COLO668 (cell line): ENCODE results near the gene PRPF4.

Experiments used
- DNase-seq: peaks from one replicate; lab custom pipeline; 2025; ENCODE audit not compliant: unreplicated experiment; lab: John Stamatoyannopoulos, UW

The PRPF4 gene

DNA sequence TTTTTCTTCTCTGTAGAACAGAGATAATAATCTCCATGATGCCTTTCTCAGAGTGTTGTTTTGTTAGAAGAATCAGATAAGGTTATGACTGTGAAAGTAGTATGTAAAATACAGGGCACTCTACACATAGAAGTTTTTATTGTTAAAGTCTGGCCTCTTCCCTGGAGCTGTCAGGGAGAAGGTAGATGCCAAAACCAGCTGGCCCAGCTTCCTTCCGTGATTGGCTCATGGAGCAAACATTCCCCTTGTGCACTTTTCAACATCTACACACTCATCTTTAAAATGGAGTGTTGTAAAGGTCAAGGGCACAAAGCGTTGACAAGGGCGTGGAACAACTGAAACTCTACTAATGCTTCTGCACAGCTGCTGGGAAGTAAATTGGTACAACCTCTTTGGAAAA, 35.1 kb downstream of the PRPF4 start:
- no peak for DNase-seq

DNA sequence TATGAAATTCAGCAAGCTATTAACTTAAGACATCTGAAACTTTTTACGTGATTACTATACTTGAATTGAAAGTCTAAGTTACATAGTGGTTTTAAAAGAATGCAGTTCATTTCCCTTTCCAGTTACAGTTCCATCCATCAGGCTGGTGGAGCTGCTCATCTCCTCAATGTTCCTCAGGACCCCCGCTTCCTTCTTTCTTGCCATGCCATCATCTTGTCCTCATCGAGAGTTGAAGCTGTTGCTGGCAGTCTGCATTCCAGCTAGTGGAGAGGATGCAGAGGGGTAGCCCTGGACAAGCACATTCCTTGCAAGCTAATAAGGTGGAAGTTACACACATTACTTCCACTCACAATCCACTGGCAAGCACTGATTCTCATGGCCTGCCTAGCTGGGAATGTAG, 36.5 kb downstream of the PRPF4 start:
- DNase-seq = no peak

DNA sequence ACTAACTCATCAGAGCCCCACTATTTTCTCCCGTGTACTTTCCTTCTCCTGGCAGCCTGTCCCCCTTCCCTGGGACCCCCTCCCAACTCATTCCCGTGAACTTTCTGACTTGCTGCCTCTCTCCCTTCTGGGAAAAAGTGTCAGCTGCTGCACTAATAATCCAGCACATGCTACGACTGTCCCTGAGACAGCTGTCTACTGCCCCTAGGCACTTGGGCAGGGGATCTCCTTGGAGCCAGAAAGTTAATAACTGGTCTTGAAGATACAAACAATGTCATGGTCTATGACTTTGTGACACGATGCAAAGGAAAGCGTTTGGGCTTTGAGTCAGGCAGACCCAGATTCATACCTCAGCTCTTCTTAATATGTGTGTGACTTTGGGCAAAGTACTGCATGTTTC, 37.8 kb downstream of the PRPF4 start:
- no peak for DNase-seq

DNA sequence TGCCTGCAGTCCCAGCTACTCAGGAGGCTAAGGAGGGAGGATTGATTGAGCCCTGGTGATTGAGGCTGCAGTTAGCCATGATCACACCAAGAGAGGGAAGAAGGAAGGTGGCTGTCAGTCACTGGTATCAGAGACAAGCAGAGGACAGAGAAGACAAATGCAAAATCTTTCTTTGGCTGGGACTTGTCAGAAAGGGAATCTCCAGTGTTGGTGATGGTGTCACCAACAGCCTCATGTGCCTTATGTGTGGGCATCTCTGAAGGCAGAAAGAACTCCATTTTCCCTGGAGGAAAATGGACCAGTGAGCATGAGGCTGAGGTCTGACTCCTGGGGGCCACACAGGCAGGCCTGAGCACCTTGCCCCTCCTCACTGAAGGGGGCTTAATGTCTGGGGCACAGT, 39.8 kb downstream of the PRPF4 start:
- no peak for DNase-seq

DNA sequence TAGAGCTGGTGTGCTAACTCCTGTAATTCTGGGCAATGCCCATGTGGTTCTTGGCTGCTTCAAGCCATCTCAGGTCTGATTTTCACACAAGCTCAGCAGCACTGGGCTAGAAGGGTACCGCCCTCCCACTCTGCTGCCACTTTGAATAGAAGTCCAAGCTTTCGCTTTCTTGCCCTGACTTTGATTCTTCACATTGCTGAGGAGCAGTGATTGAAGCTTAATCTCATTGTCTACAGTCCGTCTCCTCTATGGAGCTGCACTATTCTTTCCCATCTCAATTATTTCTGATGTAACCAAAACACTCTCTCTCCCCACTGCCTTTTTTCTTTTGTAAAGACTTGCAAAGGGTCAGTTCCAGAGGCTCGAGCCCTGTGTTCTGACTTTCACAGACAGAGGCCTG, 40.6 kb downstream of the PRPF4 start:
- no peak for DNase-seq

DNA sequence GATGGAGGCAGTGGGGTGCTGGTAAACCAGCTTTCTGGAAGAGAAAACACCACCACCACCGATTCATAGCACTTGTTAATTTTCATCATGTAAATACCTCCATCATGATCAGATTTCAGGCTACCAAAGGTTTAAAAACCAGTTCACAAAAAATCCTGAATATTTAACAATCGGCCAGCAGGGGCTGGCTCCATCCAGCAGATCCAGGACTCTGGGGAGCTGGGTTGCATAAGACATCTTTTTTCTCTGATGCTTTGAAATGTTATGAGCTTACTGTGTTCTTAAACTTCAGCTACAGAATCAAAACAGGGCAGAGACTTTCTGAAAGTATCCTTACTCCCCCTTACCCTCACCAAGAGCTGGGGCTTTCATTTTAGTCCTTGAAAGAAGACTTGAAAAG, 42.3 kb downstream of the PRPF4 start:
- no peak for DNase-seq

DNA sequence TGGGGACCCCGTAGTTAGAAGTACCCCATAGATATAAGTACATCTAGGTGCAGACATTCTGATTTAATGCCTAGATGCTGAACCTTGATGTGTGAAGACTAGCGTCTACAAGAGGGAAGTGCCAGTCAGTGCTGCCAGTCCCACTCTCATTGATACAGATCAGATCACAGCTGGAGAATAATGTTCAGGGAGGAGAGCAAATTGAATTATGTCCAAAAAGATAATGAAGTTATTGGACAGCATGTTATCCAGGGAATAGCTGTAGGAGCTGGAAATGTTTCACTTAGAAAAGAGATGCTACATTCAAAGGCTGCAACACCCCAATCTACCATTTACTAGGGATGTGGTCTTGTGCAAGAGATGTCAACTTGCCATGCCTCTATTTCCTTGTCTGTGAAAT, 43.6 kb downstream of the PRPF4 start:
- no peak for DNase-seq

DNA sequence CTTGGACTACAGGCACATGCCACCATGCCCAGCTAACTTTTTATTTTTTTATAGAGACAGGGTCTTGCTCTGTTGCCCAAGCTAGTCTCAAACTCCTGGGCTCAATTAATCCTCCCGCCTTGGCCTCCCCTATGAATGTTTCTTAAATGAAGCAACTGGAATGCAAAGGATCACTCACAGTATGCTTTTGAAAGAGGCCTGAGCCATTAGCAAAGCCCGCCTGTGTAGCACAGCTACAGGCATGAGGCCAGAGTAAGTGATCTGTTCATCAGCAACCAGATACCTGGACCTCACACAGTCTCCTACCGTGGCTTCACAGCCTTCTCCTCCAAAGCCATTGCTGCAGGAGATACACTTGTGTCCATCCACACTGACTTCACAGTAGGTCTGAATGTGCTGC, 44.6 kb downstream of the PRPF4 start:
- DNase-seq = no peak

DNA sequence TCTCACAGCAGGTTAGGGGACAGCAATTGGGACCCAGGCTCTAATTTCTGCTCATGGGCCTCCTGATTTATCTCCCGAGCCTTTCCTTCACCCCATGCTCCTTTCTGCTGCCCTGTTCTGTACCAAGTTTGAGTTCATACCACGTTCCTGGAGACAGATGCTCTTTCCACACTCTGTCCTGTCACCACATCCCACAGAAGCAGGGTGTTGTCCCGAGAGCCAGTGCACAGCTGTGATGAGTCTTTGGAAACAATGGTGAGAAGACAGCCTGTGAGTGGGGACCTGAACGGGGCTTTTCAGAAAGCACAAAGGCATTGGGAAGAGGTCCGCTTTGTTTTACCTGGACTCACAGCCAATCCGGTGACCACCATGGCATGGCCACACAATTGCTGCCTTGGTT, 47.2 kb downstream of the PRPF4 start:
- DNase-seq = no peak

DNA sequence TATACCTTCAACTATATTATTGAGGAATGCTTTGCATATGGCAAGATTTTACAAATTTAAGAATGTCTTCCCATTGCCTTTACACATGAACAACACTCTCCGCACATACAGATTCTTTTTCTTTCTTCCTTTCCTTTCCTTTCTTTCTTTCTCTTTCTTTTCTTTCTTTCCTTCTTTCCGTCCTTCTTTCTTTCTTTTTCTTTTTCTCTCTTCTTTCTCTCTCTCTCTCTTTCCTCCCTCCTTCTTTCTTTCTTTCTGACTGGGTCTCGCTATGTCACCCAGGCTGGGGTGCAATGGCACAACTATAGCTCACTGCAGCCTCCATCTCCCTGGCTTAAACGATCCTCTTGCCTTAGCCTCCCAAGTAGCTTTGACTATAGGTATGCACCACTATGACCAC, 50.8 kb downstream of the PRPF4 start:
- DNase-seq = no peak

DNA sequence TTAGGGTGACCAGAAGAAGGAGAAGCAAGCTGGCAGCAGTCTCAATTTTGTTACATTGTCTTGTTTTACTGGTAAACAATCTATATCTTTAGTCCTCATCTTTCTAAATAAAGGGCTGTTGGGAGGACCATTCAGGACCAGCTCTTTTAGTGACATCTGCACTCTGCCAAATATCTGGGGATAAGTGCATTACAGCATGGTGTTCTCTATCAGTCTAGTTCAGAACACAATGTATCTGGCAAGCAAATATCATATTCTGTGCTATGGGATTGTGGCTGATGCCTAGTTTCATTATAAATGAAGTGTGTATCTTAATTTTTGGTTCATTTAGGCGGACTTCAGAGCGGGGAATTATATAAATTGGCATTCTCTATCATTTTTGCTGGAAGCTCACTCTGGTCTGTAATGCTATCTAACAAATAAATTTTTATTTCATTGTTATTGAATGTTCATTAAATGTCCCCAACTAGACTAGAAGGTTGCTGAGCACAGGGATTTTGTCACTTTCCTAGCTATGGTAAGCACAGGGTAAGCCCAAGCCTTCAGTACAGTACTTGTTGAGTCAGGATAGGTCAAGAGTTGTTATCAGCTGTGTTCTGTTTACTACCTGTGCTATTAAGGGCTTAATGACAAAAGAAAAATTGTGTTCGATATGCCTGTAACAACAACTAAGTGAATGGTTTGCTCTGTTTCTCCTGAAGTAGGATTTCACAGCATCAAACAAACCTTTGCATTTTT, 52.8 kb downstream of the PRPF4 start:
- DNase-seq = no peak

DNA sequence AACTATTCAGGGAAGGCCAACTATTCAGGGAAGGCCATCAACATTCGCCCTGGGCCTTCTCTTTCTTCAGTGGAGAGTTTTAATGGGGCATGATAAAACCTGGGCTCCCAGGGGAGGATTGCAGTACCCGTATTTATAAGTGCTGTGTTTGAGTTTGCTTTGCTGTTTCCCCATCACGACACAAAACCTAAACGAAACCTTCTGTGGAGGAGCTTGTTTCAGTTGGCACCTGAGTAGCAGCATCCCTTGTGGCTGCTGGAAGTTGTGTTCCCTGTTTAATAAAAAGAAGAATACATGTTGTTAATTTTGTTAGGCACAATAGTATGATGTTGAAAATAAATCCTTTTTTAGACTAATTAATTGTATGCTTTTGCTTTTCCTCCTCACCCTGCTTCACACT, 56.3 kb downstream of the PRPF4 start:
- no peak for DNase-seq

DNA sequence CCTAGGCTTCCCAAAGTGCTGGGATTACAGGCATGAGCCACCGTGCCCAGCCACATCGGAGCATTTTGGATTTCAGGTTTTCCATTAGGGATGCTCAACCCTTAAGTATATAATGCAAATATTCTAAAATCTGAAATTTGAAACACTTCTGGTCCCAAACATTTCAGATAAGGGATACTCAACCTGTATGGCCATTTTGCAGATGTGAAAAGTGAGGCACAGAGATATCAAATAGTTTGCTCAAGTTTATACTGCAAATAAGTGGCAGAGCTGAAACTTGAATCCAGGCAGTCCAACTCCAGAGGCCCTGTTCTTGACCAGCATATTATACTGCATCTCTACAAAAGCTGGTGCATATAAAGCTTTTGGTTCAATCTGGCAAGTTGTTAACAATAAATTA, 62.3 kb downstream of the PRPF4 start:
- DNase-seq = no peak

DNA sequence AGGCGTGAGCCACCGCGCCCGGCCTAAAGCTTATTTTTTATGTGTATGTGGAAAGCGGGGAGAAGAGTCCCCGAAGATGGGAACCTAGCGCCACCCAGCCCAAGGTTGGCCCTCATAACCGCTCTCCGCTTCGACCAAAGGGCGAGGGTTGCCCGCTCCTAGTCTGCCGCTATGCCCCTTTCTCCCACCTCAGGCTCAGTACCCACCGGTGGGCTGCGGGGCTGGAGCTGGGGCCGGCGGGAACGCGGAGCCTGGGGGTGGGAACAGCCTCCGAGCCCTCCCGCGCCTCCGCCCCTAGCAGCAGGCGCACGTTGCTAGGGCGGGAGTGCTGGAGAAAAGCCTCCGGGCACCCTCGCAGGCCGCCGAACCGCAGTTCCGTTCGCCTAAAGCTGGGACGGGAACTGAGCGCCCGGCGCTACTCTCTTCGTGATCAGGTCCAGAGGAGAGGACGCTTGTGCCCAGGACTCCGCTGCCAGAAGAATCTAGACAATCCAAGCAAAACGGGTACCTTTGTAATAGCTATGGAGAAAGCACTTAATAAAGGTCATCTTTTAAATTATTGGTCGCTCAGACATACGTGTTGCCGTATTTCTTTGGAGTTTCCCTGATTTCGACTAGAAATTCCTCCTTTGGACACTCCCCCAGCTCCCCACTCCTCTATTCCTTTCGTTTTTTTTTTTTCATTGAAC, 64.7 kb downstream of the PRPF4 start, which contains the start of gene WDR31:
TSS of gene WDR31 (minus strand) at position 265 of the 689 bp plus-strand sequence. CDS start 8,253 bp downstream, outside the sequence.
- peak; percentile 90 for DNase-seq

DNA sequence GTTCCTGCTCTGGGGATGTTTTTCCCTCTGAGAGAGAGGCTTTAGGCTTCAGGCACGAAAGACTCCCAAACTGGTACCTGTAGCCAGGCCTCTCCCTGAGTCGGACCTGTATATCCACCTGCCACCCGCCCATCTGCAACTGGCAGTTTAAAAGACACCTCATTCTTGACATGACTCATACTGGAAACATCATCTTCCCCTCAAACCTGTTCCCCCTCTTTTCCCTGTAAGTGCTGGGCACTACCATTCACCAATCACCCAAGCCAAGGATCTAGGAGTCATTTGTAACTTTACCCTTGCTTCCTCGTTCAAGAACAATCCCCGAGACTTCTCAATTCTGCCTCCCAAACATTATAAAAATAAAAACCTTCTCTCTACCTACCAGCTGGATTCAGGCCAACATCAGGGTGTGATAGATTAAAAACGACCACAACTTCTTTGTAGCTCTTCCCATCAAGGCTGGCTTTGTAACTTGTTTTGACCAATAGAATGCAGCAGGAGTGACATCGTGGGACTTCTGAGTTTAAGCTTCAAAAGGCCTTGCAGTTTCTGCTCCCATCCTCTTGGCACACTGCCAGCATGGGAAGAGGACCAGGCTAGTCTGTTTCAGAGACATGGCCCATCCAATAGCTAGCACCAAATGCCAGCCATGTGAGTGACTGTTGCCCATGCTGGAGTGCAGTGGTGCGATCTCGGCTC, 66.4 kb downstream of the PRPF4 start:
- peak; percentile 70 for DNase-seq
